IMR-90 (cell line): Measurements from ENCODE around the gene FNDC3B. TPM values are rescaled to one million over a fixed set of nuclear protein-coding genes. Genes with fewer than 3 reads are reported as not detected.

ENCODE experiments used
- ATAC-seq: fragments of 200-7000 bp; cut with Tn5 transposase; 2 replicates; pipeline ENCODE4 v1.9.1; 2020; ENCODE audit warnings: low read depth, mild to moderate bottlenecking, moderate library complexity
- BruUV-seq: library from RNA; stranded (reverse); fragments of 400-500 nt; replicated peaks from 2 replicates; lab custom pipeline; 2021; lab: Mats Ljungman, UMichigan
- CTCF ChIA-PET: fragments of 300-600 bp; formaldehyde crosslinking; extraction: SDS; loops from one replicate; lab custom pipeline; 2021; ENCODE audit warnings: antibody characterized with exemption; lab: Yijun Ruan, JAX
- POLR2A ChIA-PET: fragments of 300-600 bp; sonication (Branson Sonifier 250); formaldehyde crosslinking; loops from one replicate; lab custom pipeline; 2022; ENCODE audit warnings: antibody characterized with exemption; ENCODE audit not compliant: unreplicated experiment; lab: Charles Lee
- DNase-seq: peaks from one replicate; pipeline ENCODE4 v3.0.0; 2013
- H2AFZ ChIP-seq: replicated peaks from 2 replicates; pipeline ENCODE3; 2013; ENCODE audit warnings: low read length, mild to moderate bottlenecking; ENCODE audit not compliant: poor library complexity
- H2AK5ac ChIP-seq: 2 replicates; pipeline ENCODE4 v1.6.1; 2013; ENCODE audit warnings: low read depth, low read length, inconsistent platforms
- H2AK9ac ChIP-seq: replicated peaks from 2 replicates; pipeline ENCODE3; 2013; ENCODE audit warnings: mild to moderate bottlenecking, low read depth, low read length, moderate library complexity; ENCODE audit not compliant: poor library complexity
- H2BK120ac ChIP-seq: 2 replicates; pipeline ENCODE4 v1.6.1; 2013; ENCODE audit warnings: low read depth, low read length, inconsistent platforms
- H2BK15ac ChIP-seq: 3 replicates; pipeline ENCODE4 v1.6.1; 2013; ENCODE audit warnings: low read depth, low read length, inconsistent platforms
- H2BK20ac ChIP-seq: 2 replicates; pipeline ENCODE4 v1.6.1; 2013; ENCODE audit warnings: low read depth, mild to moderate bottlenecking, inconsistent platforms, low read length, moderate library complexity
- H2BK5ac ChIP-seq: 2 replicates; pipeline ENCODE4 v1.6.1; 2013; ENCODE audit warnings: mild to moderate bottlenecking, low read depth, low read length, inconsistent platforms; ENCODE audit not compliant: poor library complexity, severe bottlenecking
- H3K14ac ChIP-seq: replicated peaks from 2 replicates; pipeline ENCODE4 v1.6.1; 2013; ENCODE audit warnings: low read depth, low read length, inconsistent platforms
- H3K18ac ChIP-seq: 2 replicates; pipeline ENCODE4 v1.6.1; 2013; ENCODE audit warnings: low read depth, low read length, control low read depth
- H3K23ac ChIP-seq: 2 replicates; pipeline ENCODE4 v1.6.1; 2013; ENCODE audit warnings: low read depth, low read length, inconsistent platforms
- H3K27ac ChIP-seq: 2 replicates; pipeline ENCODE4 v1.5.1; 2013; ENCODE audit warnings: mild to moderate bottlenecking, control low read depth, low read length; ENCODE audit not compliant: insufficient read depth
- H3K27me3 ChIP-seq: 2 replicates; pipeline ENCODE4 v1.6.1; 2013; ENCODE audit warnings: low read length; ENCODE audit not compliant: control insufficient read depth, insufficient read depth
- H3K36me3 ChIP-seq: 2 replicates; pipeline ENCODE4 v1.6.1; 2013; ENCODE audit warnings: low read length, mixed read lengths; ENCODE audit not compliant: control insufficient read depth, insufficient read depth
- H3K4ac ChIP-seq: 2 replicates; pipeline ENCODE4 v1.6.1; 2013; ENCODE audit warnings: low read depth, low read length, inconsistent platforms
- H3K4me1 ChIP-seq: 2 replicates; pipeline ENCODE4 v1.6.1; 2013; ENCODE audit warnings: low read length, mixed read lengths; ENCODE audit not compliant: control insufficient read depth, insufficient read depth
- H3K4me2 ChIP-seq: 2 replicates; pipeline ENCODE4 v1.6.1; 2013; ENCODE audit warnings: low read depth, mild to moderate bottlenecking, control low read depth, low read length, moderate library complexity
- H3K4me3 ChIP-seq: 2 replicates; pipeline ENCODE4 v1.5.1; 2013; ENCODE audit warnings: low read depth, mild to moderate bottlenecking, control low read depth, low read length, moderate library complexity; ENCODE audit not compliant: insufficient read depth
- H3K56ac ChIP-seq: 2 replicates; pipeline ENCODE4 v1.6.1; 2013; ENCODE audit warnings: low read length, inconsistent platforms; ENCODE audit not compliant: insufficient read depth; ENCODE audit errors: extremely low read depth
- H3K79me1 ChIP-seq, 2 experiments: 2 replicates each; pipeline ENCODE4 v1.6.1; 2013; ENCODE audit warnings: low read length in 2 of 2, inconsistent platforms in 1 of 2, low read depth in 1 of 2
- H3K9ac ChIP-seq: 2 replicates; pipeline ENCODE4 v1.6.1; 2013; ENCODE audit warnings: low read depth, low read length, control low read depth
- H3K9me1 ChIP-seq: 2 replicates; pipeline ENCODE4 v1.6.1; 2013; ENCODE audit warnings: low read length, inconsistent platforms; ENCODE audit not compliant: insufficient read depth
- H3K9me3 ChIP-seq: 2 replicates; pipeline ENCODE4 v1.6.1; 2013; ENCODE audit warnings: low read length; ENCODE audit not compliant: control insufficient read depth, insufficient read depth
- H4K20me1 ChIP-seq: 2 replicates; pipeline ENCODE4 v1.6.1; 2013; ENCODE audit warnings: low read length, inconsistent platforms; ENCODE audit not compliant: insufficient read depth
- H4K5ac ChIP-seq: 2 replicates; pipeline ENCODE4 v1.6.1; 2013; ENCODE audit warnings: mild to moderate bottlenecking, low read depth, low read length, control low read depth
- H4K8ac ChIP-seq, 2 experiments: 2 replicates each; pipeline ENCODE4 v1.6.1; 2013; ENCODE audit warnings: low read depth in 2 of 2, low read length in 2 of 2, control low read depth in 1 of 2, inconsistent platforms in 1 of 2
- H4K91ac ChIP-seq: 2 replicates; pipeline ENCODE4 v1.6.1; 2013; ENCODE audit warnings: low read depth, low read length, inconsistent platforms; ENCODE audit not compliant: insufficient read depth
- CEBPB ChIP-seq: IDR thresholded peaks from 2 replicates; pipeline ENCODE4 v1.6.1; 2012; ENCODE audit warnings: low read depth, low read length, improper control_type of control experiment
- RFX5 ChIP-seq: IDR thresholded peaks from 2 replicates; pipeline ENCODE4 v1.8.0; 2012; ENCODE audit warnings: low read depth, mild to moderate bottlenecking, low read length, moderate library complexity
- WGBS, 2 experiments: methylation state at CpG; one replicate each; pipeline versions ENCODE4 v1.1.5 to v1.1.7; 2013; ENCODE audit warnings: missing lambda C conversion rate in 2 of 2; ENCODE audit not compliant: insufficient read length in 1 of 2; ENCODE audit errors: extremely low coverage in 2 of 2; 5-methylcytosine and 5-hydroxymethylcytosine counted together
- dilution Hi-C: fragments of 300-500 bp; cut with HindIII; formaldehyde crosslinking; loops from one replicate; pipeline ENCODE4 v1.14.3; 2018; ENCODE audit warnings: low sequenced_read_pairs; ENCODE audit not compliant: unreplicated experiment
- in situ Hi-C: fragments of 300-500 bp; cut with MboI; formaldehyde crosslinking; loops from 3 replicates; pipeline ENCODE4 v1.14.3; 2019; ENCODE audit warnings: low sequenced_read_pairs, inconsistent platforms, mixed read lengths
- intact Hi-C: fragments of 100-400 bp; cut with micrococcal nuclease; formaldehyde crosslinking; loops from 2 replicates; pipeline ENCODE4 v1.10.0; 2022
- polyA plus RNA-seq, 3 experiments: library from polyadenylated mRNA; depleted of rRNA; stranded (reverse); fragments of >200 nt; gene quantifications; 2 replicates each; pipeline ENCODE4 v1.2.3, GENCODE V29; 2012; ENCODE audit warnings: low replicate concordance in 1 of 3
- total RNA-seq: library from RNA; depleted of rRNA; stranded (reverse); fragments of >200 nt; gene quantifications from 2 replicates; pipeline ENCODE4 v1.2.3, GENCODE V29; 2012

FNDC3B gene
- total and polyA plus RNA-seq, 2 of the 4 experiments (the other 2 are of a cell fraction): 23.9 to 150 TPM

DNA sequence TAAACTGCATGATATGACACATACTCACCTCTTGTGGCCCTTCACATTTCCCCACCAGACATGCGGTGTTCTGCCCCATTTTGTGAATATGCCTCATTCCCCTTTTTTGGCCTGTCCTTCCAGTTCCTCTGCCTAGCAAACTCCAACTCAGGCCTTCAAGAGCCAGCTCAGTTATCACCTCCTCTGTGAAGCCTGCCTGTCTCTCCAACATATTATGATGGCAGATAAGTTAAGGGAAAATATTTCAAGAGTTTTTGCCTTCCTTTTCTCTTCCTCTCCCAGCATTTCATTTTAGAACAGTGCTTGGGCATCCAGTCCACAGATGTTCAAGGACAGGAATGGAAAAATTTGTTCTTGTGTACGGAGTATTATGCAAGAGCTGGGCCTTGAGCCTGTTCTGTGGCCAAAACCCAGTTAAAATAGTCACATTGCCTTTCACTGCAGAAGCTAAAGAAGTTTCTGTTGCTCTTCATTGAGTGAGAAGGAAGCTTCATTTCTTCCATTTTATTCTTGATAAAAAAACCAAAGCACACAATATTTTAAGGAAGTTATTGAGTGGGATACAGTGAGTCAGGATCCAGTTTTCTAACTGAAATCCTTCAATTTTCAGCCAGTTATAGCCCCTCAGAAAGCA lies 216.8 kb downstream of the FNDC3B start:
- Histone ChIP-seq H3K9ac (no peak overlapping the region), H3K4me1 (peaks cover 23% of the 10 kb centered on the region), H3K23ac (peak overlapping the region; percentile 17; the same call in 1 of the 2 replicates), H3K14ac (peak overlapping the region; percentile 53; the same call in 1 of the 2 replicates), H2BK5ac (peak overlapping the region; percentile 11), H2BK20ac (no peak overlapping the region), H4K91ac (no peak overlapping the region), H2BK120ac (no peak overlapping the region), H2AK9ac (no peak overlapping the region), H2AFZ (no peak overlapping the region), H3K4me2 (no peak overlapping the region), H3K27ac (peak overlapping the region; percentile 8; the same call in 1 of the 2 replicates), H3K79me1 (peaks cover 30 to 59% of the 10 kb centered on the region in 2 experiments), H4K5ac (peak overlapping the region; percentile 19; the same call in 1 of the 2 replicates), H3K27me3 (no peaks in the 10 kb centered on the region), H3K9me1 (peaks cover 19% of the 10 kb centered on the region), H3K4ac (no peak overlapping the region), H3K18ac (no peak overlapping the region), H2AK5ac (no peak overlapping the region), H3K36me3 (peaks cover 34% of the 10 kb centered on the region), H4K20me1 (peaks cover 17% of the 10 kb centered on the region), H3K9me3 (no peaks in the 10 kb centered on the region), H2BK15ac (no peak overlapping the region), H4K8ac (no peak overlapping the region), H3K4me3 (no peak overlapping the region), H3K56ac (no peak overlapping the region)
- ATAC-seq (peak; percentile 13; the same call in 1 of the 2 replicates), DNase-seq (peak; percentile 54)
- TF ChIP-seq CEBPB: peak; percentile 51; the same call in 1 of the 2 replicates
- TF ChIP-seq RFX5: no peak
- ChIA-PET POLR2A (no interaction called here), CTCF (no interaction called here)
- intact Hi-C loops (no loop called here), in situ Hi-C loops (no loop called here), dilution Hi-C loops (no loop called here)
- WGBS, 2 experiments: 100% methylated on average over 1 of the region's 2 CpGs; no CpG with 5 or more reads in 1 of the 2 experiments
- BruUV-seq: no TSS peak
